Right renal pelvis (tissue), 4 donors: ENCODE results near the gene ADAT2. TPM values are rescaled to one million over a fixed set of nuclear protein-coding genes. Genes with fewer than 3 reads are reported as not detected.

Experiments used
- DNase-seq, 4 donors: peaks; one replicate each; pipeline ENCODE4 v3.0.0-alpha.2; 2013; ENCODE audit warnings: low read depth in 4 of 4, low spot score in 3 of 4, missing footprints in 1 of 4
- polyA plus RNA-seq, 4 donors: library from polyadenylated mRNA; unstranded; fragments of 120-200 nt; gene quantifications; one replicate each; pipeline ENCODE4 v1.2.1, GENCODE V29; 2013; ENCODE audit not compliant: insufficient read length in 4 of 4

ADAT2 gene
- polyA plus RNA-seq, 4 donors = 9.4 to 16.7 (median 11.7) TPM

DNA sequence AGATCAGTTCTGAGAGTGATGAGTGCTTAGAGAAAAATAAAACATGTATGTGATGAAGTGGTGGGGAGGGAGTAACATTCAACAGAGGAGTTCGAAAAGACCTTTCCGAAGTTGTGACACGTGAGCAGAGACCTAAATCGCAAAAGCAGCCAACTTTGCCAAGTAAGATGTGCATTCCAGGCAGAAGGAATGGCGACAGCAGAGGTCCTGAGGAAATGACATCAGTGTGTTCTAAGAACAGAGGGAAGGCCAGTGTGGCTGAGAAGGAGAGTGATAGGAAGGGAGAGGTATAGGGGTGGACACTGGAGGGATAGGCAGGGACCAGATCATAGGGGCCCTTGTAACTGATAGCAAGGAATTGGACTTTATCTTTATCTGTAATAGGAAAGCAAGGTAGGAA is 51.3 kb downstream of the ADAT2 start:
- no peak for DNase-seq

DNA sequence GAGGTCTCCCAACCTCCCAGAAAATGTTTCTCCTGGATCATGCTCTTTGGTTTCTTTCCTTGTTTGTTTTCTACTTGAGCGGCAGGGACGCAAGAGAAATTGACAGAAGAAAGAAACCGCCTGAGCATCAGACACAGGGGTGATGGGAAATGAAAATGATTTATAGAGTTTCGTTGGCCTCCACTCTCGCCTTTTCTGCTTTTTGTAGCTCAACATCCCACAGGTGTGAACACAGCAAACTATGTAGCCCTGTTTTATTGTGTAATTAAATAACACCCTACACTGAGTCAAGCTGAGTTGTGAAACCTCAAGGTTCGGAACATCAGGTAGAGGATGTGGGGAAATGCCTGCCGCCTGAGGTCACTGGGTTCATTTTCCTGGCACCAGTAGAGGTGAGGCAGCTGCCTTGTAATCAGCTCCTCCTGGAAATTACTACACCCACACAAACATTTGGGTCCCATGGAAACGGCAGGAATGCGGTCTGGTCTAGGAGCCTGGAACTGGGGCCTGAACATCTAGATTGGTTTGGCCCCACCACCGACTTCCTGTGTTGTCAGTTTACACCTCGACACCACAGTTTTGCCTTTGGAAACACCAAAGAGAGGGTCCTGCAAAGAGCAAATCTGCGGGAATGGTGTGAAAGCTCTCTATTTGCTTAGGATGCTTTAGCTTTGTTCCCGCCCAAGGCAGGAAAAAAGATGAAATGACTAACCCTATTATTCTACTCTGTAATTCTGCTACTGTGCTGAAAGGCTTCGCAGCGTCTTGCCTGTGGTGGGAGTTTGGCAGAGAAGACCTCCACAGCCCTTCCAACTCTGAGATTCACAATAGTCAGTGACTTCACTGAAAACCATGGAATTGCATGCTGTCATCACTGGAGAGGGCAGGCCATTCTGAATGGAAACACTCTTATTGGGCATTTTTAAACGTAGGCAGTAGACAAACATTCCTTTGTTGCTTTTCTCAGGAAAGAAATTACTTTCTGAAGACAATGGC is 53.0 kb downstream of the ADAT2 start:
- DNase-seq = peak; percentile 25 to 55 (median 32)

GRCh38 chr6:143396497-143397226 is 53.8 kb downstream of the ADAT2 start:
- DNase-seq = no peak

DNA sequence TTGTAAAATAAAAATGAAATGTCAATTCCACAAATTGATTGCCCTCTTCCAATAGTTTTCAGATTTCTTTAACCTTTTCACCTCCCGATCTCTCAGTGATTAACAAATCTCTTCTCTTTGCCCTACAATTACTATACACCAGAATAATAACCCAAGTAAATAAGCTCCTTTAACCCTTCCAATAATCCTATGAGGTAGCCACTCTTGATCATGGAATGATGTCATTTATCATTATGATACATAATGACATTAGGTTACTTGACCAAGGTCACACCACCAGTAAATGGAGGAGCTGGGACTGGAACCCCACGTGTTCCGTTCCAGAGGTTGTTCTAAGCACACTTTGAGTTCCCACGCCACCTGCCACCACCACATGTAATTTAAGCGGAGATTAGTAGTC is 54.8 kb downstream of the ADAT2 start:
- DNase-seq = no peak

GRCh38 chr6:143394389-143394788 is 56.1 kb downstream of the ADAT2 start:
- no peak for DNase-seq

DNA sequence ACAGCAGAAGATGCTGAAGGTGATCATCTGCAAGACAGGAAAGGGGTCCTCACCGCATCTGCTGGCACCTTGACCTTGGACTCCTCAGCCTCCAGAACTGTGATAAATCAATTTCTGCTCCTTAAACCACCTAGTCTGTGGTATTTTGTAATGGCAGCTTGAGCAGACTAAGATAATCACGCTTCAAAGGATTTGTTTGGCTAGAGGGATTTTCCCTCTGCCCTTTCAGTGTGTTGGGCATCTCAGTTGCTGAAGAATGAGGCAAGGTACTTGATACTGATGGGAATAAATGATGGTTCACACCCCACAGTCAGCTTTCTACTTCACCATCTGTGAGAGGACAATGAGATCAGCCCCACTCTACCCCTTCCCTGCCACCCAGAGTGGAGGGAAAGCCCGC is 60.2 kb downstream of the ADAT2 start:
- no peak for DNase-seq

DNA sequence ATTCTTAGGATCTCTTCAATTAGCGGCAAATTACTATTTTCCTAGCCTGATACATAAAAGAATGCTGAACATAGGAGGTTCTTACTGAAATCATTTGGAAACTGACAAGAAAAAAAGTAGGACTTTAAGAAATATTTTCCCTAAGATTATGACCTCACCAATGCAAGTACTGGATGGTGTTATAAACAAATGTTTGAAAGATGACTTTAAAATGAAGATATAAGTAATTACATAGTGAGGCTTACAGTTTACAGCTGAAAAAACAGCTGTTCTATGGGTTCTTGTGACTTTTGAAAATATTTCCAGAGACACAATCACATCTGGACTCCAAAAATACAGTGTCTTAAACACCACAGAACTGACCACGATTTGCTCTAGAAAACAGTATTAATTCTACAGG is 64.9 kb downstream of the ADAT2 start:
- no peak for DNase-seq

GRCh38 chr6:143376861-143377260 is 73.6 kb downstream of the ADAT2 start:
- no peak for DNase-seq

GRCh38 chr6:143376375-143376774 is 74.1 kb downstream of the ADAT2 start:
- no peak for DNase-seq

DNA sequence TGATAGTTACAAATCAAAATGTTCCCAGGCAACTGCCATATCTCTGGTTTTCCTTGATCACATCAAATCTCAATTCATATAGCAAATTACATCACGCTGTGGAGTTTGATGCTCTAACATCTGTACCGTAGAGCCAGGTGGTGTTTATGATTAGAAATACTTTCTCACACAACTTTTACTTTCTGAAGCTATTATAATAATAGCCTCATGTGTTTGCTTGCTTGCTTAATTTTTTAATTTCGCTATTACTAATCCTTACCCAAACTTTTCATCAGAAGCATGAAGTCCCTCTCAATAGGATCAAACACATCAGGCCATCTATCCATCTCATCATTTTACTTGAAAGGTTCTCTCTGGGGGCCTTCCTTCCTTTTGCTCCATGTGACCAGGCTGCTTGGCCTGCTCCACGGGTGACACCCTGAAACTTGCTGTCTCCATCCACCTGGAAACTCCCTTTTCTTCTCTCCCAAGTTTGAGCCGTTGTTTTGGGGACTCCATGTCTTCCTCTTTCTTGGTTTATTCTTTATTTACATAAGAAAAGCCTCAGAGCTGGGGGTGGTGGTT is 75.4 kb downstream of the ADAT2 start:
- DNase-seq = no peak

DNA sequence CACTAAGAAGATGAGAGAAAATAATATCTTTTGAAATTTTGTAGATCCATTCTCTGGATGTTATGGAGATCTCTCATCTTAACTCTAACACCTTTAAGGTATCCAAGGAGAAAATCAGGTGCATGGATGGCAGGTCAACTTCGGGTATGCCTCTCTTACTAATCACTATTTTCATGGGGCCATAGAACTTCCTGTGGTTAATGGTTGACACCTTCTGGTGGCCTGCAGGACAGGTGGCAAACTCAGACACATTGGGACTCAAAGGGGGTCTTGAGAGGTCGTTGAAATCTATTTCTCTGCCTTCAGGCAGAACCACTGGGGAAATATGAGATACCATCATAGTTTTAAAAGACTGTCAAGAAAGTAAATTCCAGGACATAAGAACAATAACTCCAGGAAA is 76.5 kb downstream of the ADAT2 start:
- DNase-seq = no peak

Other genes starting within 250 kb of the ADAT2 start
- 10 to 100 TPM; 33.7 to 45.8 (median 41.9) TPM for gene PEX3, start 110 bp upstream of the ADAT2 start, polyA plus RNA-seq
- gene FUCA2, start 61.0 kb upstream of the ADAT2 start, polyA plus RNA-seq = 10 to 100 TPM; 63.4 to 82.4 (median 72.4) TPM
- gene PHACTR2, start 227.3 kb upstream of the ADAT2 start, polyA plus RNA-seq = 10 to 100 TPM; 26.6 to 40.9 (median 32.4) TPM